Thyroid gland (tissue), 4 donors: ENCODE data around the gene ATP2B1. TPM values are rescaled to one million over a fixed set of nuclear protein-coding genes. Genes with fewer than 3 reads are reported as not detected.

Source experiments
- DNase-seq, 2 donors: peaks; one replicate each; pipeline ENCODE4 v3.0.0-alpha.2; 2019
- H3K27ac ChIP-seq, 3 donors: fragments of 200-600 bp; sonication (generic); 1 replicate in 2 of 3; 2 replicates in 1 of 3; pipeline ENCODE4 v1.5.1; 2016 to 2019; ENCODE audit warnings: mild to moderate bottlenecking in 1 of 3, moderate library complexity in 1 of 3
- H3K27me3 ChIP-seq: fragments of 200-600 bp; sonication (generic); one replicate; pipeline ENCODE4 v1.5.1; 2019
- H3K36me3 ChIP-seq, 2 donors: fragments of 200-600 bp; sonication (generic); one replicate each; pipeline ENCODE4 v1.5.1; 2016 to 2019
- H3K4me1 ChIP-seq, 2 donors: fragments of 200-600 bp; sonication (generic); one replicate each; pipeline ENCODE4 v1.5.1; 2017 to 2019
- H3K4me3 ChIP-seq, 3 donors: fragments of 200-600 bp; sonication (generic); replicated peaks in 1 of 3; 1 replicate in 2 of 3; 2 replicates in 1 of 3; pipeline ENCODE4 v1.5.1; 2016; ENCODE audit warnings: mild to moderate bottlenecking in 1 of 3
- H3K9me3 ChIP-seq: fragments of 200-600 bp; sonication (generic); one replicate; pipeline ENCODE4 v1.5.1; 2017
- POLR2A ChIP-seq, 2 donors: fragments of 450-650 bp; IDR thresholded peaks; one replicate each; pipeline ENCODE4 v1.6.1; 2017; ENCODE audit warnings: antibody characterized with exemption in 2 of 2, mild to moderate bottlenecking in 2 of 2, moderate library complexity in 1 of 2
- whole genome bisulfite sequencing, 2 donors: methylation state at CpG; one replicate each; pipeline ENCODE4 v1.1.5; 2017; 5-methylcytosine and 5-hydroxymethylcytosine counted together
- intact Hi-C: fragments of 100-400 bp; cut with DNase I; formaldehyde crosslinking; loops from one replicate; pipeline ENCODE4 v1.15.1; 2023
- total RNA-seq, 4 donors: library from RNA; depleted of rRNA; stranded (reverse); fragments of >200 nt; gene quantifications; one replicate each; pipeline ENCODE4 v1.2.3, GENCODE V29; 2016
- TF ChIP-seq, protein P1 (sequence below), 6 experiments: fragments of 200-600 bp in 3 of 6; fragments of 450-650 bp in 3 of 6; sonication (generic) in 3 of 6; IDR thresholded peaks; one replicate each; pipeline ENCODE4 v1.5.1; 2016 to 2019; ENCODE audit warnings: antibody characterized with exemption in 6 of 6, mild to moderate bottlenecking in 2 of 6, inconsistent platforms in 1 of 6, moderate library complexity in 1 of 6

ATP2B1 gene
- total RNA-seq, 4 donors from 2014 or later = 34.5 to 66.0 (median 44.4) TPM

DNA sequence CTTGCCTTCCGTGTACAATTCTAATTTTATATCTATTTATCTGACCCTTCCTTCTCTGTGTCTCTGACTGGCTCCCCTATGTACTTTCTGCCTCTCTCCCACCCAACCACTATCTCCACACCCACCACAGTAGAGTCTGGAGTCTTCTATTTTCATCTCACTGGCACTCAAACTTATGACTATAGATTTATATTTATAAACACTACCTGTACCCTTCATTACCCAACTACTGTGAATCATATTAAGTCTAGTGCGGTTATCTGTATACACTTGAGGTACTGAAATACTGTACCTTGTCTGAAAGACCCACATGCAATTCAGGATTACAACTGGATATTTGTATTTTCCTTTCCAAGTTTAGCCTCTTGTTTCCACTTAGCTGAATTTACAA, 36.1 kb downstream of the ATP2B1 start:
- TF ChIP-seq, protein P1, sequence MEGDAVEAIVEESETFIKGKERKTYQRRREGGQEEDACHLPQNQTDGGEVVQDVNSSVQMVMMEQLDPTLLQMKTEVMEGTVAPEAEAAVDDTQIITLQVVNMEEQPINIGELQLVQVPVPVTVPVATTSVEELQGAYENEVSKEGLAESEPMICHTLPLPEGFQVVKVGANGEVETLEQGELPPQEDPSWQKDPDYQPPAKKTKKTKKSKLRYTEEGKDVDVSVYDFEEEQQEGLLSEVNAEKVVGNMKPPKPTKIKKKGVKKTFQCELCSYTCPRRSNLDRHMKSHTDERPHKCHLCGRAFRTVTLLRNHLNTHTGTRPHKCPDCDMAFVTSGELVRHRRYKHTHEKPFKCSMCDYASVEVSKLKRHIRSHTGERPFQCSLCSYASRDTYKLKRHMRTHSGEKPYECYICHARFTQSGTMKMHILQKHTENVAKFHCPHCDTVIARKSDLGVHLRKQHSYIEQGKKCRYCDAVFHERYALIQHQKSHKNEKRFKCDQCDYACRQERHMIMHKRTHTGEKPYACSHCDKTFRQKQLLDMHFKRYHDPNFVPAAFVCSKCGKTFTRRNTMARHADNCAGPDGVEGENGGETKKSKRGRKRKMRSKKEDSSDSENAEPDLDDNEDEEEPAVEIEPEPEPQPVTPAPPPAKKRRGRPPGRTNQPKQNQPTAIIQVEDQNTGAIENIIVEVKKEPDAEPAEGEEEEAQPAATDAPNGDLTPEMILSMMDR (IDR thresholded peaks at IDR 0.05) = no peak
- no peak for TF ChIP-seq POLR2A (IDR thresholded peaks at IDR 0.05)
- Histone ChIP-seq H3K36me3 (no peaks in the 10 kb centered on the region), H3K9me3 (no peaks in the 10 kb centered on the region), H3K27me3 (no peaks in the 10 kb centered on the region), H3K4me1 (no peaks in the 10 kb centered on the region), H3K27ac (no peak overlapping the region), H3K4me3 (no peak overlapping the region)
- intact Hi-C loops = no loop called here
- WGBS, 2 donors = 94 to 98% methylated on average over 2 of the region's 2 CpGs
- DNase-seq = no peak

DNA sequence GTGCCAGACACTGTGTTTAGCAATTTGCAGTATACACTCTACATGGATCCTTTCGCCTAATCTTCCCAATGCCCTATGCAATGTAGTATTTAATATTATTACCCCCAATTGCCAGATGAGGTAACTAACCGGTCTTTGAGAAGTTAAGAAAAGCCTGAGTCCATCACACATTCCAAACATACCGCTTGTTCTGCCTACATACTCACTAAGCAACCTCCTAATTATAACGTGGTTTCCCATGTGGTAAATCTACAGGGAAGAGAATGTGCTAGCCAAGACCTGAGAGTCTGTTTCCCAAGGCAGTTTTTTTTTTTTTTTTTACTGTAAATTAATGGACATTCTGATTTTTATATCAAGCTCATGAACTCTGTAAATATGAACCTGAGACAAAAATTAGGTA, 37.2 kb downstream of the ATP2B1 start:
- Histone ChIP-seq H3K9me3 (no peaks in the 10 kb centered on the region), H3K4me1 (no peaks in the 10 kb centered on the region), H3K4me3 (no peak overlapping the region), H3K27ac (no peak overlapping the region), H3K36me3 (no peaks in the 10 kb centered on the region), H3K27me3 (no peaks in the 10 kb centered on the region)
- intact Hi-C loops = no loop called here
- WGBS, 2 donors = 86 to 88% methylated on average over 4 of the region's 4 CpGs
- no peak for TF ChIP-seq POLR2A (IDR thresholded peaks at IDR 0.05)
- TF ChIP-seq, protein P1 (IDR thresholded peaks at IDR 0.05) = no peak
- no peak for DNase-seq

DNA sequence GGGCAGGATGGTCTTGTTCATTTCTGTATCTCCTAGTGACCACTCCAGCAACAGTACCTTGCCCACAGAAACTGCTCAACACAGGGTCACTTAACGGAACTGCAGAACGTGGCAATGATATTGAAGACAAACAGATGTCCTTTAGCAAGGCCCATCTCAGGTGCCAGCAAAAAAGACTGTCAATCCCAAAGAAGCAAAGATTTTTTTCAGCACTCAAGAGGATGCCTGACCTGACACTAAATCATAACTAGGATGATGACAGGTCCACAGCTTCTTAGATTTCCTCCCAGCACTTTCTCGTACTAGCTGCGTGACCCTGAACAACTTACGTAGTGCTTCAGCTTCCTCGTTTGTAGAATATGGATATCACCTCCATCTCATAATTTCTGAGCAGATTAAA, 39.4 kb downstream of the ATP2B1 start:
- Histone ChIP-seq H3K36me3 (no peaks in the 10 kb centered on the region), H3K27me3 (no peaks in the 10 kb centered on the region), H3K27ac (no peak overlapping the region), H3K4me3 (no peak overlapping the region), H3K4me1 (peaks cover 0 to 5% of the 10 kb centered on the region in 2 donors), H3K9me3 (no peaks in the 10 kb centered on the region)
- TF ChIP-seq, protein P1 (IDR thresholded peaks at IDR 0.05) = no peak
- TF ChIP-seq POLR2A (IDR thresholded peaks at IDR 0.05) = no peak
- no peak for DNase-seq
- intact Hi-C loops = no loop called here
- WGBS, 2 donors = 96 to 98% methylated on average over 6 of the region's 6 CpGs

DNA sequence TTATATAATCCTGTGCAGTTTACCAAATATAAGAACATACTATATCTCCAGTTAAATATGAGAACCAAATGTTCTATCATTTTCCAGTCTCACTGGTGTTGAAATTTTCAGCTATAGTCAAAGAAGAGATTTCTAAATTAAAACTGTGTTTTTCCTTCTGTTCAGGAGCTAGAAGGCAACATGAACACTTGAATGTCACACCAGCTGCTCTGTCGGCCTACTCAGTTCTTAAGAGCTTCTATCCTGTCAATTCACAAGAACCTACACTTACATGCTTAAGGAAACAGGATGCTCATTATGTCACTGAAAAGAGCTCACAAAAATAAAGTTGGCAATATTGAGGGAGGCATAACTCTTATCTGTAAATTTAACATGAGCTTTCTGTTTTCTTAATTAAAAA, 43.1 kb downstream of the ATP2B1 start:
- Histone ChIP-seq H3K36me3 (no peaks in the 10 kb centered on the region), H3K4me3 (no peak overlapping the region), H3K27ac (no peak overlapping the region), H3K27me3 (no peaks in the 10 kb centered on the region), H3K4me1 (peaks cover 0 to 9% of the 10 kb centered on the region in 2 donors), H3K9me3 (no peaks in the 10 kb centered on the region)
- DNase-seq = no peak
- intact Hi-C loops = no loop called here
- no peak for TF ChIP-seq POLR2A (IDR thresholded peaks at IDR 0.05)
- TF ChIP-seq, protein P1 (IDR thresholded peaks at IDR 0.05) = no peak
- WGBS, 2 donors = 19 to 27% methylated on average over 1 of the region's 1 CpG

DNA sequence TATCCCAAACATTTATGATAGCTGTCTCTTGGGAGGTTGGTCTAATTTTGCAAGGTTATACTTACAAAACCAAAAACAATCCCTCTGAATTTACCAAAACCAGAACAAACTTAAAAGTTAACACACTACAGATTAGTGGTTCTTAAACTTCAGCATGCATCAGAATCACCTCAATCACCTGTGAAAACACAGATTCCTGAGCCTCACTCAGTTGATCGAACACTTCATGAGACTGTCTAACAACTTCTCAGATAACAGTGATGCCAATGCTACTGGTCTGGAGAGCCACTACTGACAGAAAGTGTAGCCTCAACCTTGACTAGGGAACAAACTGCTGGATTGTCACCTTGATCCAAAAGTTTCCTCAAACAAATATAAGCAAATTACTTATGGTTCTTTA, 44.2 kb downstream of the ATP2B1 start:
- Histone ChIP-seq H3K4me1 (peaks cover 0 to 9% of the 10 kb centered on the region in 2 donors), H3K9me3 (no peaks in the 10 kb centered on the region), H3K27me3 (no peaks in the 10 kb centered on the region), H3K36me3 (no peaks in the 10 kb centered on the region), H3K4me3 (no peak overlapping the region), H3K27ac (no peak overlapping the region)
- intact Hi-C loops = no loop called here
- no peak for DNase-seq
- TF ChIP-seq, protein P1 (IDR thresholded peaks at IDR 0.05) = no peak
- no peak for TF ChIP-seq POLR2A (IDR thresholded peaks at IDR 0.05)
- 50 to 52% methylated on average over 1 of the region's 1 CpG for WGBS, 2 donors
